K562 (cell line): ENCODE measurements around the gene CEBPA. TPM values are rescaled to one million over a fixed set of nuclear protein-coding genes. Genes with fewer than 3 reads are reported as not detected.
A peak's percentile ranks its signal among the peaks of the same experiment; 100 is the strongest.

Source experiments
- ATF2 ChIP-seq: sonication (generic); formaldehyde crosslinking; IDR thresholded peaks from 2 replicates; pipeline ENCODE4 v1.8.1; 2022; ENCODE audit warnings: missing genetic modification reagents
- CBX1 ChIP-seq: sonication (generic); IDR thresholded peaks from 2 replicates; pipeline ENCODE4 v1.6.1; 2016; ENCODE audit warnings: antibody characterized with exemption, low read depth, mild to moderate bottlenecking
- HMG20A ChIP-seq: fragments of 450-650 bp; formaldehyde crosslinking; conservative IDR thresholded peaks from 2 replicates; pipeline ENCODE4 v1.4.0; 2020; ENCODE audit warnings: mild to moderate bottlenecking, mixed read lengths
- MTA1 ChIP-seq: fragments of 450-650 bp; IDR thresholded peaks from 2 replicates; pipeline ENCODE4 v1.6.1; 2017; ENCODE audit warnings: borderline replicate concordance
- MXD1 ChIP-seq: fragments of 250-450 bp; sonication (Bioruptor Pico); IDR thresholded peaks from 2 replicates; pipeline ENCODE4 v1.8.0; 2021; ENCODE audit warnings: borderline replicate concordance, mild to moderate bottlenecking, moderate library complexity; ENCODE audit not compliant: poor library complexity, severe bottlenecking
- PREB ChIP-seq: sonication (generic); formaldehyde crosslinking; IDR thresholded peaks from 2 replicates; pipeline ENCODE4 v1.8.1; 2023; ENCODE audit warnings: mild to moderate bottlenecking, missing genetic modification reagents
- RERE ChIP-seq: sonication (generic); formaldehyde crosslinking; IDR thresholded peaks from 2 replicates; pipeline ENCODE4 v1.8.0; 2023; ENCODE audit warnings: missing genetic modification reagents, mild to moderate bottlenecking, borderline replicate concordance
- TBP ChIP-seq: optimal IDR thresholded peaks from 2 replicates; pipeline ENCODE3; 2011; ENCODE audit warnings: low read depth, low read length, improper control_type of control experiment
- ZNF592 ChIP-seq: fragments of 450-650 bp; IDR thresholded peaks from 2 replicates; pipeline ENCODE4 v1.6.1; 2017; ENCODE audit warnings: antibody characterized with exemption, mild to moderate bottlenecking
- ZNF695 ChIP-seq: fragments of 450-650 bp; formaldehyde crosslinking; IDR thresholded peaks from 2 replicates; pipeline ENCODE4 v1.4.0; 2020; ENCODE audit warnings: mild to moderate bottlenecking, moderate library complexity
- polyA plus RNA-seq, 8 experiments: library from polyadenylated mRNA; depleted of rRNA in 4 of 8; stranded (reverse) in 5 of 8; unstranded in 3 of 8; fragments of >200 nt; fragmentation: Nextera tagmentation in 2 of 8; fragmentation: Illumina TruSeq in 1 of 8; extraction: Ambion mirVana in 2 of 8; extraction: Trizol in 1 of 8; gene quantifications; 2 replicates each; pipeline versions ENCODE4 v1.2.1 to v1.2.3, GENCODE V29; 2011 to 2014; ENCODE audit warnings: inconsistent platforms in 1 of 8, missing spikeins in 1 of 8
- total RNA-seq, 7 experiments: library from RNA; depleted of rRNA in 6 of 7; stranded (reverse); fragments of >200 nt in 6 of 7; fragmentation: Illumina TruSeq in 2 of 7; extraction: Trizol in 2 of 7; gene quantifications; 2 replicates each; pipeline versions ENCODE4 v1.2.1 to v1.2.3, GENCODE V29; 2011 to 2021; ENCODE audit warnings: low replicate concordance in 1 of 7

Gene CEBPA
- total and polyA plus RNA-seq, 9 of the 15 experiments (the other 6 are each of a cell fraction or from before 2014, with no cell fraction given) = 0.03 to 0.59 (median 0.15) TPM; not detected in 2

- TF ChIP-seq PREB (CRISPR knock-in tag) (no peak), HMG20A (CRISPR knock-in tag) (no peak), MXD1 (CRISPR knock-in tag) (no peak), MTA1 (no peak), CBX1 (no peak), TBP (peak; percentile 95), RERE (CRISPR knock-in tag) (no peak), ZNF695 (no peak), ATF2 (CRISPR knock-in tag) (no peak), ZNF592 (0 out of 2 replicates have a peak, but pooled peaks have one; percentile 43)
These were observed at the start of gene CEBPA (continued) for GRCh38 chr19:33302175-33302973.
